Duodenal mucosa (tissue), 2 donors: Measurements from ENCODE around the gene ZNF235.
"Not testable (repeated sequence)": the region's sequence is repeated elsewhere in the genome, so short reads cannot be mapped to it uniquely, and the experiment has no call there.

Source experiments
- H3K27ac ChIP-seq: one replicate; pipeline ENCODE4 v1.7.0; 2013; ENCODE audit warnings: low read depth, low read length
- H3K27me3 ChIP-seq, 2 donors: one replicate each; pipeline ENCODE4 v1.7.0; 2013; ENCODE audit warnings: low read length in 2 of 2, control low read depth in 1 of 2; ENCODE audit not compliant: insufficient read depth in 2 of 2, control insufficient read depth in 1 of 2
- H3K36me3 ChIP-seq, 2 donors: one replicate each; pipeline ENCODE4 v1.7.0; 2013; ENCODE audit warnings: low read length in 2 of 2, control low read depth in 1 of 2; ENCODE audit not compliant: insufficient read depth in 2 of 2, control insufficient read depth in 1 of 2
- H3K4me1 ChIP-seq, 2 donors: one replicate each; pipeline ENCODE4 v1.7.0; 2013; ENCODE audit warnings: low read length in 2 of 2, control low read depth in 1 of 2; ENCODE audit not compliant: insufficient read depth in 2 of 2, control insufficient read depth in 1 of 2
- H3K4me3 ChIP-seq, 2 donors: one replicate each; pipeline ENCODE4 v1.7.0; 2013; ENCODE audit warnings: low read length in 2 of 2, low read depth in 1 of 2
- H3K9ac ChIP-seq, 2 donors: one replicate each; pipeline ENCODE4 v1.7.0; 2013; ENCODE audit warnings: low read length in 2 of 2, low read depth in 1 of 2
- H3K9me3 ChIP-seq, 2 donors: one replicate each; pipeline ENCODE4 v1.7.0; 2013; ENCODE audit warnings: low read length in 2 of 2, control low read depth in 1 of 2; ENCODE audit not compliant: control insufficient read depth in 1 of 2

The ZNF235 gene

DNA sequence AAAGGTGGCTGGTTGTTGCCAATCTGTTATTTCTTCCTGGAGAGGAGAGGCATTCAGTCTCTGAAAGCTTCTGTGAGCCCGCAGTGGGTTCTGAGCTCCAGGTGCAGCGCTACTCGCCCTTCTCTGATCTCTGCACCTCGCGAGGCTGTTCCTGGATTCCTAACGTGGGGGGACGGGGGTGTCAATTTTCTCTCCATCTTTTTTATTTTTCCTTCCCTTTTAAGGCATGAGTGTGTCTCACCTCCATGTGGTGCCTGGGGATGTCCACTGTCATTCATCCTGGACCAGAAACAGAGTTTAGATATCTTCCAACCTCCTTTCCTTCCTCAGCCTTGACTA, 44.5 kb downstream of the ZNF235 start:
- peak overlapping the region; percentile 61 to 64 for H3K9ac ChIP-seq
- H3K27ac ChIP-seq: no peak overlapping the region
- no peaks in the 10 kb centered on the region for H3K36me3 ChIP-seq
- no peaks in the 10 kb centered on the region for H3K27me3 ChIP-seq
- H3K4me3 ChIP-seq: peak overlapping the region; percentile 78 to 79
- no peaks in the 10 kb centered on the region for H3K4me1 ChIP-seq
- peaks cover 8 to 16% of the 10 kb centered on the region in 2 donors for H3K9me3 ChIP-seq

GRCh38 chr19:44258835-44259413, 45.9 kb downstream of the ZNF235 start:
- H3K9me3 ChIP-seq: peaks cover 22 to 25% of the 10 kb centered on the region in 2 donors

DNA sequence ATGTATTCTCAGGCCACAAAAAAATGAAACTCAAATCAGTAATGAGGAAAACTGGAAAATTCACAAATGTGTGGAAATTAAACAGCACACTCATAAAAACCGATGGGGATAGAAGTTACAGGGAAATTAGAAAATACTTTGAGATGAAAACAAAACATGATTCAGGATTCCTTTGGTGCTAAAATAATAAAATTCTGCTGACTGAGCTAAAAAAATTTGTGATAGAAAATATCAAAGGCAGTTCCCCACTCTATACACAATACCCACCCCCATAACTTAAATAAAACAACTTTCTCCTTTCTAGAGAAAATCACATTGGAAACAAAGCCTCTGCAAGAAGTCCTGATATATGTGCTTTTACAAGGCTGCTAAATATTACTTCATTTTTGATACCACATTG, 46.7 kb downstream of the ZNF235 start:
- H3K9ac ChIP-seq: no peak overlapping the region
- no peaks in the 10 kb centered on the region for H3K4me1 ChIP-seq
- H3K9me3 ChIP-seq: peaks cover 27 to 30% of the 10 kb centered on the region in 2 donors
- no peaks in the 10 kb centered on the region for H3K27me3 ChIP-seq
- no peak overlapping the region for H3K27ac ChIP-seq
- no peaks in the 10 kb centered on the region for H3K36me3 ChIP-seq
- H3K4me3 ChIP-seq: no peak overlapping the region

More at GRCh38 chr19:44258835-44259413, 45.9 kb downstream of the ZNF235 start:
- H3K9ac ChIP-seq: no peak overlapping the region
- no peak overlapping the region for H3K27ac ChIP-seq
- H3K4me1 ChIP-seq: no peaks in the 10 kb centered on the region
- peak overlapping the region in 1 of 2 donors; percentile 78 for H3K4me3 ChIP-seq
- H3K27me3 ChIP-seq: no peaks in the 10 kb centered on the region
- H3K36me3 ChIP-seq: no peaks in the 10 kb centered on the region

GRCh38 chr19:44255705-44256411, 49.0 kb downstream of the ZNF235 start:
- no peaks in the 10 kb centered on the region for H3K27me3 ChIP-seq
- H3K9me3 ChIP-seq: peaks cover 33 to 50% of the 10 kb centered on the region in 2 donors
- no peak overlapping the region for H3K27ac ChIP-seq
- no peaks in the 10 kb centered on the region for H3K36me3 ChIP-seq
- H3K9ac ChIP-seq: no peak overlapping the region
- H3K4me1 ChIP-seq: no peaks in the 10 kb centered on the region
- H3K4me3 ChIP-seq: no peak overlapping the region

- Histone ChIP-seq H3K4me3 (no peak overlapping the region), H3K9me3 (peaks cover 33 to 57% of the 10 kb centered on the region in 2 donors), H3K27ac (no peak overlapping the region), H3K36me3 (no peaks in the 10 kb centered on the region), H3K4me1 (no peaks in the 10 kb centered on the region), H3K9ac (no peak overlapping the region), H3K27me3 (no peaks in the 10 kb centered on the region)
Measured at GRCh38 chr19:44254496-44254895, 50.3 kb downstream of the ZNF235 start.

DNA sequence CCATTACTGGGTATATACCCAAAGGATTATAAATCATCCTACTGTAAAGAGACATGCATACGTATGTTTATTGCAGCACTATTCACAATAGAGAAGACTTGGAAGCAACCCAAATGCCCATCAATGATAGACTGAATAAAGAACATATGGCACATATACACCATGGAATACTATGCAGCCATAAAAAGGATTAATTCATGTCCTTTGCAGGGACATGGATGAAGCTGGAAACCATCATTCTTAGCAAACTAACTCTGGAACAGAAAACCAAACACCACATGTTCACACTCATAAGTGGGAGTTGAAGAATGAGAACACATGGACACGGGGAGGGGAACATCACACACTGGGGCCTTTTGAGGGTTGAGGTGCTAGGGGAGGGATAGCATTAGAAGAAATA, 51.4 kb downstream of the ZNF235 start:
- H3K4me3 ChIP-seq, H3K27me3 ChIP-seq, H3K36me3 ChIP-seq, H3K9ac ChIP-seq, H3K27ac ChIP-seq, H3K4me1 ChIP-seq: not testable (repeated sequence)
- H3K9me3 ChIP-seq: peaks cover 35 to 66% of the 10 kb centered on the region in 2 donors

GRCh38 chr19:44252332-44252731, 52.5 kb downstream of the ZNF235 start:
- not testable (repeated sequence) for H3K4me1 ChIP-seq, H3K27ac ChIP-seq, H3K9ac ChIP-seq, H3K27me3 ChIP-seq, H3K4me3 ChIP-seq, H3K36me3 ChIP-seq
- peaks cover 44 to 74% of the 10 kb centered on the region in 2 donors for H3K9me3 ChIP-seq

GRCh38 chr19:44236384-44236783, 68.4 kb downstream of the ZNF235 start:
- Histone ChIP-seq H3K27me3 (no peaks in the 10 kb centered on the region), H3K9me3 (peaks cover 50 to 67% of the 10 kb centered on the region in 2 donors), H3K27ac (no peak overlapping the region), H3K9ac (no peak overlapping the region), H3K36me3 (peaks cover 59 to 60% of the 10 kb centered on the region in 2 donors), H3K4me3 (peak overlapping the region; percentile 7 to 18), H3K4me1 (no peaks in the 10 kb centered on the region)
